Stimulated activated memory B cell treated with anti-CD40 and anti-IgM and Interleukin-4, amounts not matched to agents 10 μg/mL and 1 μg/mL and 100 μg/mL, for 72 hours (primary cell): Measurements from ENCODE around the gene ZDHHC22.
"Not testable (repeated sequence)": the region's sequence is repeated elsewhere in the genome, so short reads cannot be mapped to it uniquely, and the experiment has no call there.

Experiments
- ATAC-seq: fragments of 150-1000 bp; cut with Tn5 transposase; 2 replicates; pipeline ENCODE4 v1.10.0; 2021
- H3K27ac Mint-ChIP-seq: one replicate; pipeline ENCODE4 v1.8.0; 2022; ENCODE audit warnings: mild to moderate bottlenecking, mixed read lengths
- H3K27me3 Mint-ChIP-seq: one replicate; pipeline ENCODE4 v1.8.0; 2022; ENCODE audit warnings: mixed read lengths
- H3K36me3 Mint-ChIP-seq: one replicate; pipeline ENCODE4 v1.8.0; 2022; ENCODE audit warnings: mixed read lengths
- H3K4me1 Mint-ChIP-seq: one replicate; pipeline ENCODE4 v1.8.0; 2022; ENCODE audit warnings: mixed read lengths
- H3K4me3 Mint-ChIP-seq: one replicate; pipeline ENCODE4 v1.8.0; 2022; ENCODE audit warnings: mild to moderate bottlenecking, moderate library complexity, mixed read lengths
- H3K9me3 Mint-ChIP-seq: one replicate; pipeline ENCODE4 v1.8.0; 2022; ENCODE audit warnings: mixed read lengths

ZDHHC22 gene

DNA sequence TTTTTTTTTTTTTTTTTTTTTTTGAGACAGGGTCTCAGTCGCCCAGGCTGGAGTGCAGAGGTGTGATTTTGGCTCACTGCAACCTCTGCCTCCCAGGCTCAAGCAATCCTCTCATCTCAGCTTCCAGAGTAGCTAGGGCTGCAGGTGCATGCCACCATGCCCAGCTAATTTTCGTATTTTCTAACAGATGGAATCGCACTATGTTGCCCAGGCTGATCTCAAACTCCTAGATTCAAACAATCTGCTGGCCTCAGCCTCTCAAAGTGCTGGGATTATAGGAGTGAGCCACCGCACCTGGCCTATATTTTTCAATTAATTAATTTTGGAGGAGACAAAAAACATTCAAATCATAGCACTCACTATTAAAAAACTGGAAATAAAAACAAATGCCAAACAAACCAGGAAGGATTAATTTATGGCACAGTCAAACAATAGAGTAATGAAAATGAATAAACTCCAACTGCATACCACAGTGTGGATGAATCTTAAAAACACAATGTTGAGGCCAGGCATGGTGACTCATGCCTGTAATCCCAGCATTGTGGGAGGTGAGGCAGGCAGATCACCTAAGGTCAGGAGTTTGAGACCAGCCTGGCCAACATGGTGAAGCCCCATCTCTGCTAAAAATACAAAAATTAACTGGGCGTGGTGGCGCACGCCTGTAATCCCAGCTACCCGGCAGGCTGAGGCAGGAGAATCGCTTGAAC is 32.5 kb upstream of the ZDHHC22 start:
- not testable (repeated sequence) for H3K27ac Mint-ChIP-seq, H3K27me3 Mint-ChIP-seq, ATAC-seq, H3K4me3 Mint-ChIP-seq, H3K4me1 Mint-ChIP-seq, H3K36me3 Mint-ChIP-seq
- peaks cover 11% of the 10 kb centered on the region for H3K9me3 Mint-ChIP-seq

GRCh38 chr14:77172916-77173315 is 31.3 kb upstream of the ZDHHC22 start:
- H3K9me3 Mint-ChIP-seq, result peaks cover 15% of the 10 kb centered on the region

DNA sequence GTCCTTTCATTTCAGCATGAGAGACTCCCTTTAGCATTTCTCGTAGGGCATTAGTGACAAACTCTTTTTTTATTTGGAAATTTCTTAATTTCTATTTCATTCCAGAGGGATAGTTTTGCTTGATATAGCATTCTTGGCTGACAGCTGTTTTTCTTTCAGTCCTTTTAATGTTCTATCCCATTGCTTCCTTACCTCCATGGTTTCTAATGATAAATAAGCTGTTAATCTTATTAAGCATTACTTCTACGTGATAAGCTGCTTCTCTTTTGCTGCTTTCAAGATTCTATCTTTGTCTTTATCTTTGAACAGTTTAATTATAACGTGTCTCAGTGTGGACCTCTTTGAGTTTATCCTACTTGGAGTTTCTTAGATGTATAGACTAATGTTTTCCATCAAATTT is 28.5 kb upstream of the ZDHHC22 start:
- Mint-ChIP-seq H3K4me3 (no peak overlapping the region), H3K36me3 (no peaks in the 10 kb centered on the region), H3K27ac (no peak overlapping the region), H3K9me3 (peaks cover 15% of the 10 kb centered on the region), H3K4me1 (no peaks in the 10 kb centered on the region), H3K27me3 (peaks cover 31% of the 10 kb centered on the region)
- no peak for ATAC-seq

More at GRCh38 chr14:77172916-77173315, 31.3 kb upstream of the ZDHHC22 start:
- ATAC-seq, result no peak
- Mint-ChIP-seq H3K36me3 (no peaks in the 10 kb centered on the region), H3K4me3 (no peak overlapping the region), H3K27ac (no peak overlapping the region), H3K4me1 (peaks cover 5% of the 10 kb centered on the region), H3K27me3 (peaks cover 21% of the 10 kb centered on the region)

DNA sequence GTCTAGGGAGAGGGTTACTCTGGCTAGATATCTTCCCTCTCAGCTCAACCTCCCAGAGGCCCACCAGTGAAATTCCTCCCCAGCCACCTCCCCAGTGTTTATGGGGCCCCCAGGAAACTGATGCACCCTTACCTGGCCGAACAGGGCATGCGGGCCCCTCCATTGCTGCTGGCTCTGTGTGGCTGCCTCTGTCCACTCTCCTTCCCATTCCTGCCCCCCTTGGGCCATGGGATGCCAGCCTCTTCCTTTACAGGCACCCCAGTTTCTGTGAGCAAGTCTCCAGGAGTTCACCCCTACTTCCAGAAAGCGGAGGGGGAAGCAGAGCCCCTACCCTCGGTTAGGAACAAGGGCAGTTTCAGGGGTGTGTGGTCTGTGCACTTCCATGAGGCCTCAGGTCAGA is 19.4 kb upstream of the ZDHHC22 start:
- no peak for ATAC-seq
- Mint-ChIP-seq H3K4me3 (no peak overlapping the region), H3K4me1 (no peaks in the 10 kb centered on the region), H3K9me3 (no peaks in the 10 kb centered on the region), H3K36me3 (no peaks in the 10 kb centered on the region), H3K27me3 (peaks cover 60% of the 10 kb centered on the region), H3K27ac (no peak overlapping the region)

DNA sequence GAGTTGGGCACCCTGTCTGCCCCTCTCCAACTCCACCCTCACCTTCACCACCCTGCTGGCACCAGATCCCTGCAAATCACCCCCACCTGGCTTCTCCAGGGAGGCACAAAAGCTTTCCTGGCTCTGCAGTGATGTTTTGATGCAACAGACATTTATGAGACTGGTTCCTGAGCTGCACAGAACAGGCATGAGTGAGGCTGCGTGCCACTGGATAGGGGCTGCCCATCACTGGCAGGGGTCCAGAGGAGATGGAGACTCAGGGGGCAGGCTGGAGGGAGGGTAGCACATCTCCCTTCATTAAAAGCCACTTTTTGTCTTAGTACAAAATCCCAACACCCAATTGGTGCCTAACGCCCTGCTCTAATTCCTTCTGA is 17.3 kb upstream of the ZDHHC22 start:
- Mint-ChIP-seq H3K27ac (no peak overlapping the region), H3K9me3 (no peaks in the 10 kb centered on the region), H3K27me3 (peaks cover 68% of the 10 kb centered on the region), H3K4me1 (no peaks in the 10 kb centered on the region), H3K4me3 (no peak overlapping the region), H3K36me3 (no peaks in the 10 kb centered on the region)
- no peak for ATAC-seq

DNA sequence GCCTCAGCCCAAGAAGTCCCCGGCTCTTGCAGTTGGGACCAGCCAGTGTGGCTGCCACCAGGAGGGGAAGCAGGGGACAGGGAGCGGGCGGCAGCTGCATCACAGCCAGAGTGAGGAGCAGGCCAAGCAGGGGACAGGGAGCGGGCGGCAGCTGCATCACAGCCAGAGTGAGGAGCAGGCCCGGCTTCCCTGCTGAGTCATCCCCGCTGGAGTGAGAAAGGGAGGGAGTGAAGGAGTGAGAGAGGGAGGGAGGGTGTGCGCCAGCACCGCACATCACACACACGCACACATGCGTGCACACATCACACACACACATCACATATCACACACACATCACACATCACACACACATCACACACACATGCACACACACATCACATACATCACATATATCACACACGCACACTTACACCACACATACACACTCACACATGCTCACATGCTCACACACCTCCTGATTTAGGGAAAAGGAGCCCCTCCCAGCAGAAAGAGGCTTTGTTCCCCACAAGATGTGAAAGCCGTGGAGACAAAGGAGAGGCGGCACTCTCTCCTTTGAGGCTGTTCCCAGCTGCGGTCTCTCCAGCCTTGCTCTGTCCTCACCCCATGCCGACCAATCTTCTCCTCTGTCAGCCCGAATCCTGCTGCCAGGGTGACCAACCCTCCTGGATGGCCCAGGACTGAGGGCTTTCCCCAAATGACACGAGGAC is 16.7 kb upstream of the ZDHHC22 start:
- no peak overlapping the region for H3K4me3 Mint-ChIP-seq
- H3K4me1 Mint-ChIP-seq, result no peaks in the 10 kb centered on the region
- H3K36me3 Mint-ChIP-seq, result no peaks in the 10 kb centered on the region
- peaks cover 74% of the 10 kb centered on the region for H3K27me3 Mint-ChIP-seq
- H3K27ac Mint-ChIP-seq, result no peak overlapping the region
- H3K9me3 Mint-ChIP-seq, result no peaks in the 10 kb centered on the region
- ATAC-seq, result no peak

DNA sequence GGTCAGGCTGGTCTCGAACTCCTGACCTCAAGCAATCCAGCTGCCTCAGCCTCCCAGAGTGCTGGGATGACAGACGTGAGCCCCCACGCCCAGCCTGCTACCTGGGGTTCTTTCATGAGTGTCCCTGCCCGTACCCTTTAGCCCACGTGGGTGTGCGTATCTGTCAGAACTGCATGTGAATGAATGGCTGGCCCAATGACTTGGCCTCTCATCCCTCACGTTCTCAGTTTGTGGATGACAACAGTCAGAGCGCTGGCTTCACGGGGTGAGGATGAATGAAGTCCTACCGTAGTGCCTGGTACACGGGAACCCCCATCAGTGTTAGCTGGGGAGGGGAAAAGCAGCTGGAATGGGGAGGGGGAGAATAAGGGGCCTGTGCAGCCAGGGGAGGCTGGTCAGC is 16.1 kb upstream of the ZDHHC22 start:
- H3K27ac Mint-ChIP-seq, result no peak overlapping the region
- no peaks in the 10 kb centered on the region for H3K36me3 Mint-ChIP-seq
- no peak overlapping the region for H3K4me3 Mint-ChIP-seq
- no peaks in the 10 kb centered on the region for H3K4me1 Mint-ChIP-seq
- H3K9me3 Mint-ChIP-seq, result no peaks in the 10 kb centered on the region
- H3K27me3 Mint-ChIP-seq, result peaks cover 78% of the 10 kb centered on the region
- no peak for ATAC-seq

DNA sequence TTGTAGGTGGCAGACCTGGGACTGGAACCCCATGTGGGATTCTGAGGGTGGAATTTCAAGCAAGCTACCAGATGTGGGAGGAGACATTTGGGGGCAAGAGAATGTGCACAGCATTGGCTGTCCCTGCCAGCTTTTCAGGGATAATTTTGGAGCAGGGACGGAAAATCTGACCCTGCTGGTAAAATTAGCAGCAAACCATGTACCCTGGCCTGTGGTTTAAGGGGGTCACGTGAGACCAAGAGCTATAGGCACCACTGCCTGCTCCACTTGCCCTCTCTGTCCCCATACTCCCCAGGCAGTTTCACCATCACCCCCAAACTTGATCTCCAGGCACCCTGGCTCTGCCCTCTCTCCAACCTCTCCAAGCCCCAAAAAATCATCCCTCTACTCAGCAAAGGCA is 13.5 kb upstream of the ZDHHC22 start:
- Mint-ChIP-seq H3K4me1 (no peaks in the 10 kb centered on the region), H3K27ac (no peak overlapping the region), H3K9me3 (no peaks in the 10 kb centered on the region), H3K27me3 (peaks cover 59% of the 10 kb centered on the region), H3K36me3 (no peaks in the 10 kb centered on the region), H3K4me3 (no peak overlapping the region)
- ATAC-seq, result no peak

- Mint-ChIP-seq H3K27ac (no peak overlapping the region), H3K9me3 (no peaks in the 10 kb centered on the region), H3K4me1 (no peaks in the 10 kb centered on the region), H3K4me3 (no peak overlapping the region), H3K27me3 (peaks cover 56% of the 10 kb centered on the region), H3K36me3 (no peaks in the 10 kb centered on the region)
- ATAC-seq, result no peak
Measured at GRCh38 chr14:77154421-77154820, 12.8 kb upstream of the ZDHHC22 start.

- no peak for ATAC-seq
- peaks cover 50% of the 10 kb centered on the region for H3K27me3 Mint-ChIP-seq
- no peaks in the 10 kb centered on the region for H3K36me3 Mint-ChIP-seq
Measured at GRCh38 chr14:77153802-77154201, 12.2 kb upstream of the ZDHHC22 start.

GRCh38 chr14:77151918-77152588 is 10.5 kb upstream of the ZDHHC22 start:
- no peaks in the 10 kb centered on the region for H3K36me3 Mint-ChIP-seq

More at GRCh38 chr14:77153802-77154201, 12.2 kb upstream of the ZDHHC22 start:
- Mint-ChIP-seq H3K9me3 (no peaks in the 10 kb centered on the region), H3K27ac (no peak overlapping the region), H3K4me1 (no peaks in the 10 kb centered on the region), H3K4me3 (no peak overlapping the region)

DNA sequence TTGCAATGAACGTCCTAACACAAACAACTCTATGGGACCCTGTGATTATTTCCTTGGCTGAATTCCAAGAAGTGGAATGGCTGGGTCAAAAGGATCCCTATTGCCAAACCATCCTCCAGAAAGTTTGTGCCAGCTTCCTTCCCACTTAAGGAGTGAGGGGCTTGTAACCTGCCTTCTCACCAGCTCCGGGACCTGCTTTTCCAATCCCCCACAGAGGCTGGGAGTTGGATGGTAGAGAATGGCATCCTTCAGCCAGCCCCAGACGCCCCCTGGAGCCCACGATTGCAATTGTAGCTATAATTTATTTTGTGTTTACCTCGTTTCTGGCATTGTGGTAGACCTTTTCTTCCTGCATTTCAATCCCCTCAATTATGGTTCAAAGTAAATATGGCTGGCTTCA is 9.7 kb upstream of the ZDHHC22 start:
- H3K27me3 Mint-ChIP-seq, result peaks cover 39% of the 10 kb centered on the region
- no peaks in the 10 kb centered on the region for H3K9me3 Mint-ChIP-seq
- no peaks in the 10 kb centered on the region for H3K4me1 Mint-ChIP-seq
- H3K36me3 Mint-ChIP-seq, result no peaks in the 10 kb centered on the region
- no peak for ATAC-seq
- H3K27ac Mint-ChIP-seq, result no peak overlapping the region
- no peak overlapping the region for H3K4me3 Mint-ChIP-seq

More at GRCh38 chr14:77151918-77152588, 10.5 kb upstream of the ZDHHC22 start:
- peak; percentile 57 for ATAC-seq
- Mint-ChIP-seq H3K9me3 (no peaks in the 10 kb centered on the region), H3K27me3 (peaks cover 39% of the 10 kb centered on the region), H3K4me1 (no peaks in the 10 kb centered on the region), H3K27ac (no peak overlapping the region), H3K4me3 (no peak overlapping the region)

GRCh38 chr14:77148510-77149231 is 7.1 kb upstream of the ZDHHC22 start:
- Mint-ChIP-seq H3K4me3 (no peak overlapping the region), H3K27ac (no peak overlapping the region), H3K27me3 (peaks cover 37% of the 10 kb centered on the region), H3K36me3 (no peaks in the 10 kb centered on the region), H3K4me1 (no peaks in the 10 kb centered on the region), H3K9me3 (no peaks in the 10 kb centered on the region)
- ATAC-seq, result no peak

DNA sequence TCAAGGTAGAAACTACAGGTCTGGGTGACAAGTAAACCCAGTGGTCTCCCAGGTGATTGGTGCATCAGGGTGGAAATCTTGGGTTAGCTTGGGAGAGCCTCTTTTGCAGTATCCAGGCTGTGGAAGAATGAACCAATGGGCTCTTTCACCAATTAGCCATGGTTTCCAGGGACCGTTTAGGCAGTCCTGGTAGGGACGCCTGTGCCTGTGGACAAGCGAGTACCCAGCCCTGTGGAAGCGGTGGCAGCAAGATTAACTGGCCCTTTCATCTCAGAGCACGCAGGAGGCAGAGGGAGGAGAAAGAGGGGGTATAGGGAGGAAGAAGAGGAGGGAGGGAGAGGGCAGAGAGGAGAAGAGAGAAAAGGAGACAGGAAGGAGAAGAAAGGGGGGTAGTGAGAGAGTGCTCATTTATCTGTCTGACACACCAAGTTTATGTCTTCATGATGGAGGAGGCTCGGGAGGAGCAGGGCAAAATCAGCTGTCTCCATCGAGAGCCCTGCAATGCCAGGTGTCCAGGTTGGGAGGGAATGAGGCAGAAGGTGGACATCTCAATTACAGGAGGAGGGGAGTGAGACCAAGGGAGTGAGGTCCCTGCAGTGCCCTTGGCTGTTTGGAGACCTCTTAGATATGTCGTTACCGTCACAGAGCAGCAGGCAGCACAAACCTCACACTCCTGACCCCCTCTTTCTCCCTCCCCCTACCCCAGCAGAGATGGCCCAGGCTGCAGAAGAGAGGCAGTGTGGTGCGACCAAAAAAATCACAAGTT is 4.6 kb upstream of the ZDHHC22 start:
- peaks cover 12% of the 10 kb centered on the region for H3K4me1 Mint-ChIP-seq
- ATAC-seq, result peak; percentile 31
- no peaks in the 10 kb centered on the region for H3K36me3 Mint-ChIP-seq
- peaks cover 52% of the 10 kb centered on the region for H3K27me3 Mint-ChIP-seq
- no peak overlapping the region for H3K27ac Mint-ChIP-seq
- no peaks in the 10 kb centered on the region for H3K9me3 Mint-ChIP-seq
- H3K4me3 Mint-ChIP-seq, result no peak overlapping the region
